NCI-H460 (cell line): Measurements from ENCODE around the gene ACY1. TPM values are rescaled to one million over a fixed set of nuclear protein-coding genes. Genes with fewer than 3 reads are reported as not detected.
"Not testable (repeated sequence)": the region's sequence is repeated elsewhere in the genome, so short reads cannot be mapped to it uniquely, and the experiment has no call there.

Experiments used
- DNase-seq: peaks from one replicate; pipeline ENCODE4 v3.0.0-alpha.2; 2016; ENCODE audit warnings: low read depth; ENCODE audit errors: extremely low read depth
- total RNA-seq: library from RNA; depleted of rRNA; stranded (reverse); fragments of >200 nt; shearing (Covaris generic); gene quantifications from 2 replicates; pipeline ENCODE4 v1.2.3, GENCODE V29; 2014

ACY1 gene
- total RNA-seq, 1 experiment from 2014 or later: 38.8 TPM

GRCh38 chr3:51977446-51978142 lies 5.7 kb upstream of the ACY1 start:
- no peak for DNase-seq

GRCh38 chr3:51978143-51978502 lies 5.2 kb upstream of the ACY1 start:
- no peak for DNase-seq

- no peak for DNase-seq
These were observed 3.1 kb upstream of the ACY1 start for GRCh38 chr3:51980253-51980652.

GRCh38 chr3:51982352-51982837 lies 940 bp upstream of the ACY1 start:
- peak; percentile 20 for DNase-seq

- no peak for DNase-seq
These were observed 388 bp downstream of the ACY1 start for GRCh38 chr3:51983578-51984268.

- no peak for DNase-seq
These were observed 923 bp downstream of the ACY1 start for GRCh38 chr3:51984269-51984647.

- no peak for DNase-seq
These were observed 1.7 kb downstream of the ACY1 start for GRCh38 chr3:51985063-51985462.

- no peak for DNase-seq
These were observed 2.9 kb downstream of the ACY1 start for GRCh38 chr3:51986010-51986947.

- no peak for DNase-seq
These were observed 4.2 kb downstream of the ACY1 start for GRCh38 chr3:51987568-51987967.

- DNase-seq: no peak
These were observed 5.2 kb downstream of the ACY1 start for GRCh38 chr3:51988286-51989146.

GRCh38 chr3:51990501-51990971 lies 7.2 kb downstream of the ACY1 start:
- DNase-seq: not testable (repeated sequence)

- DNase-seq: no peak
These were observed 8.8 kb downstream of the ACY1 start for GRCh38 chr3:51992017-51992682.

GRCh38 chr3:51993657-51994056 lies 10.3 kb downstream of the ACY1 start:
- DNase-seq: not testable (repeated sequence)

- no peak for DNase-seq
These were observed 11.2 kb downstream of the ACY1 start for GRCh38 chr3:51994530-51994929.

GRCh38 chr3:51995346-51996163 lies 12.2 kb downstream of the ACY1 start, which contains the start of gene RPL29:
Gene RPL29 (minus strand): TSS chr3:51995895. CDS start chr3:51995461, 434 bp downstream.
- peak; percentile 90 for DNase-seq

GRCh38 chr3:51997172-51997571 lies 13.8 kb downstream of the ACY1 start:
- no peak for DNase-seq

- no peak for DNase-seq
These were observed 14.7 kb downstream of the ACY1 start for GRCh38 chr3:51997935-51998596.

- DNase-seq: no peak
These were observed 15.4 kb downstream of the ACY1 start for GRCh38 chr3:51998774-51999173.
